Caco-2 (cell line): ENCODE results near the gene APOA1. TPM values are rescaled to one million over a fixed set of nuclear protein-coding genes. Genes with fewer than 3 reads are reported as not detected.

Source experiments
- BruUV-seq: library from RNA; stranded (reverse); fragments of 400-500 nt; replicated peaks from 2 replicates; lab custom pipeline; 2021; lab: Mats Ljungman, UMichigan
- CTCF ChIA-PET: fragments of 300-600 bp; sonication (Branson Sonifier 250); formaldehyde crosslinking; loops from one replicate; lab custom pipeline; 2022; ENCODE audit warnings: antibody characterized with exemption; lab: Charles Lee
- POLR2A ChIA-PET: fragments of 300-600 bp; sonication (Branson Sonifier 250); formaldehyde crosslinking; loops from one replicate; lab custom pipeline; 2022; ENCODE audit warnings: antibody characterized with exemption; lab: Charles Lee
- DNase-seq, 2 experiments: peaks; one replicate each; pipeline versions ENCODE4 v3.0.0 to v3.0.0-alpha.2; 2020 to 2022
- H3K27me3 ChIP-seq: replicated peaks from 2 replicates; pipeline ENCODE4 v1.6.0; 2011; ENCODE audit warnings: low read length; ENCODE audit not compliant: control insufficient read depth, insufficient read depth
- H3K36me3 ChIP-seq: 2 replicates; pipeline ENCODE4 v1.5.1; 2011; ENCODE audit warnings: low read length; ENCODE audit not compliant: control insufficient read depth, insufficient read depth
- H3K4me1 ChIP-seq: fragments of 250-450 bp; sonication (Bioruptor Pico); 2 replicates; pipeline ENCODE4 v1.5.1; 2020; ENCODE audit warnings: mild to moderate bottlenecking
- H3K4me3 ChIP-seq: 2 replicates; pipeline ENCODE4 v1.5.1; 2011; ENCODE audit warnings: low read depth, mild to moderate bottlenecking, control low read depth, low read length
- H3K9me3 ChIP-seq: fragments of 250-450 bp; sonication (Bioruptor Pico); 2 replicates; pipeline ENCODE4 v1.5.1; 2020; ENCODE audit warnings: mild to moderate bottlenecking, moderate library complexity
- H3K27ac Mint-ChIP-seq: one replicate; pipeline ENCODE4 v1.8.0; 2022; ENCODE audit warnings: mixed read lengths; ENCODE audit not compliant: unreplicated experiment
- H3K27me3 Mint-ChIP-seq: one replicate; pipeline ENCODE4 v1.8.0; 2022; ENCODE audit warnings: mixed read lengths; ENCODE audit not compliant: insufficient read depth, unreplicated experiment
- H3K36me3 Mint-ChIP-seq: one replicate; pipeline ENCODE4 v1.8.0; 2022; ENCODE audit warnings: mild to moderate bottlenecking, mixed read lengths; ENCODE audit not compliant: insufficient read depth, unreplicated experiment
- H3K4me1 Mint-ChIP-seq: one replicate; pipeline ENCODE4 v1.8.0; 2022; ENCODE audit warnings: low read depth, mixed read lengths; ENCODE audit not compliant: unreplicated experiment
- H3K4me3 Mint-ChIP-seq: one replicate; pipeline ENCODE4 v1.8.0; 2022; ENCODE audit warnings: mild to moderate bottlenecking, moderate library complexity, mixed read lengths; ENCODE audit not compliant: unreplicated experiment
- H3K9me3 Mint-ChIP-seq: one replicate; pipeline ENCODE4 v1.8.0; 2022; ENCODE audit warnings: mixed read lengths; ENCODE audit not compliant: unreplicated experiment
- CTCF ChIP-seq, 2 experiments: fragments of 200-600 bp in 1 of 2; IDR thresholded peaks; 1 replicate in 1 of 2; 2 replicates in 1 of 2; pipeline versions ENCODE4 v1.5.1 to v1.8.0; 2011 to 2022; ENCODE audit warnings: antibody characterized with exemption in 1 of 2, control low read depth in 1 of 2, inconsistent platforms in 1 of 2, low read depth in 1 of 2, low read length in 1 of 2, mild to moderate bottlenecking in 1 of 2, moderate library complexity in 1 of 2; ENCODE audit not compliant: insufficient read depth in 1 of 2, severe bottlenecking in 1 of 2, unreplicated experiment in 1 of 2
- intact Hi-C: fragments of 100-400 bp; cut with micrococcal nuclease; formaldehyde crosslinking; loops from one replicate; pipeline ENCODE4 v1.10.0; 2022; ENCODE audit not compliant: unreplicated experiment
- total RNA-seq: library from RNA; stranded (reverse); gene quantifications from 2 replicates; pipeline ENCODE4 v1.2.3, GENCODE V29; 2022

Gene APOA1
- total RNA-seq, 1 experiment from 2014 or later: 913 TPM

GRCh38 chr11:116873381-116873780 lies 36.0 kb upstream of the APOA1 start:
- BruUV-seq: no TSS peak
- POLR2A ChIA-PET: no interaction called here
- DNase-seq: no peak
- no peaks in the 10 kb centered on the region for H3K27me3 ChIP-seq
- Mint-ChIP-seq H3K36me3 (peaks cover 73% of the 10 kb centered on the region), H3K27ac (no peak overlapping the region), H3K4me3 (no peak overlapping the region), H3K4me1 (peaks cover 40% of the 10 kb centered on the region), H3K27me3 (no peaks in the 10 kb centered on the region), H3K9me3 (no peaks in the 10 kb centered on the region)
- H3K9me3 ChIP-seq: no peaks in the 10 kb centered on the region
- intact Hi-C loops: loop anchor here (5.0 kb wide), 1 partner anchor 1011 kb away; no protein-coding TSS in a partner anchor
- peaks cover 5% of the 10 kb centered on the region for H3K36me3 ChIP-seq
- CTCF ChIA-PET: interaction anchor here (1.5 kb wide), 1 partner anchor 37 kb away, joined by 3 read pairs; no protein-coding TSS in a partner anchor
- no peak overlapping the region for H3K4me3 ChIP-seq
- no peak for TF ChIP-seq CTCF (IDR thresholded peaks at IDR 0.05; ENCODE audit: insufficient read depth in 1 of 2, low read depth in 1 of 2, low read length in 1 of 2, severe bottlenecking in 1 of 2, unreplicated experiment in 1 of 2)
- H3K4me1 ChIP-seq: peaks cover 41% of the 10 kb centered on the region

- Mint-ChIP-seq H3K36me3 (peaks cover 67% of the 10 kb centered on the region), H3K4me1 (peaks cover 24% of the 10 kb centered on the region), H3K27ac (no peak overlapping the region), H3K4me3 (no peak overlapping the region), H3K9me3 (no peaks in the 10 kb centered on the region), H3K27me3 (no peaks in the 10 kb centered on the region)
- Histone ChIP-seq H3K4me1 (peaks cover 30% of the 10 kb centered on the region), H3K9me3 (no peaks in the 10 kb centered on the region), H3K36me3 (peaks cover 7% of the 10 kb centered on the region), H3K4me3 (no peak overlapping the region), H3K27me3 (no peaks in the 10 kb centered on the region)
- ChIA-PET POLR2A (no interaction called here), CTCF (no interaction called here)
- BruUV-seq: no TSS peak
- TF ChIP-seq CTCF (IDR thresholded peaks at IDR 0.05; ENCODE audit: insufficient read depth in 1 of 2, low read depth in 1 of 2, low read length in 1 of 2, severe bottlenecking in 1 of 2, unreplicated experiment in 1 of 2): no peak
- DNase-seq: no peak
- intact Hi-C loops: loop anchor here (5.0 kb wide), 1 partner anchor 1009 kb away; no protein-coding TSS in a partner anchor
Measured at GRCh38 chr11:116871248-116871647, 33.8 kb upstream of the APOA1 start.

- Mint-ChIP-seq H3K27me3 (no peaks in the 10 kb centered on the region), H3K4me3 (no peak overlapping the region), H3K4me1 (peaks cover 12% of the 10 kb centered on the region), H3K36me3 (peaks cover 75% of the 10 kb centered on the region), H3K9me3 (no peaks in the 10 kb centered on the region), H3K27ac (no peak overlapping the region)
- Histone ChIP-seq H3K27me3 (no peaks in the 10 kb centered on the region), H3K36me3 (peaks cover 6% of the 10 kb centered on the region), H3K9me3 (no peaks in the 10 kb centered on the region), H3K4me1 (peaks cover 18% of the 10 kb centered on the region), H3K4me3 (no peak overlapping the region)
- no peak for TF ChIP-seq CTCF (IDR thresholded peaks at IDR 0.05; ENCODE audit: insufficient read depth in 1 of 2, low read depth in 1 of 2, low read length in 1 of 2, severe bottlenecking in 1 of 2, unreplicated experiment in 1 of 2)
- BruUV-seq: no TSS peak
- ChIA-PET CTCF (interaction anchor here (0.6 kb wide), 1 partner anchor 196 kb away, joined by 3 read pairs; no protein-coding TSS in a partner anchor), POLR2A (no interaction called here)
- intact Hi-C loops: loop anchor here (5.0 kb wide), 1 partner anchor 1008 kb away; no protein-coding TSS in a partner anchor
- no peak for DNase-seq
Measured at GRCh38 chr11:116870054-116870453, 32.6 kb upstream of the APOA1 start.
